Breast epithelium (tissue), 3 donors: ENCODE measurements around the gene KLK14.

Source experiments
- POLR2A ChIP-seq: fragments of 450-650 bp; IDR thresholded peaks from one replicate; pipeline ENCODE4 v1.6.1; 2016; ENCODE audit warnings: antibody characterized with exemption, mild to moderate bottlenecking, moderate library complexity
- TF ChIP-seq, protein P1 (sequence below), 3 donors: fragments of 450-650 bp; IDR thresholded peaks; one replicate each; pipeline ENCODE4 v1.5.1; 2016 to 2017; ENCODE audit warnings: antibody characterized with exemption in 3 of 3, mild to moderate bottlenecking in 3 of 3, moderate library complexity in 3 of 3

DNA sequence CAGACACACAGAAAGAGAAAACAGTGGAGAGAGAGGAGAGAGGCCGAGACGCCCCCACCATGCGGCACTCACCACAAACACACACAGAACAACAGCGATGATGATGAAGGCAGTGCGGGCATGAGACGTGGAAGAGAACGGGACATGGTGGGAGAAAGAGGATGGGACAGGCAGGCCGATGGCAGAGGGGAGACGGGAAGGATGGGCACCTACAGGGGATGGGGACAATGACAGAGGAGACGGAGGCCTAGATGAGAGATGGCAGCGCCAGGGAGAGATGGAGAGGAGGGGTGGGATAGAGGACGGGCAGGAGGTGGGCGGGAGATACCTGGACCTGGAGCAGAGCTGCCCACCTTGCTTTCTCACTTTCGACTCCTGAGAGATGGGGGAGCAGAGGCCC is 1.1 kb upstream of the KLK14 start:
- no peak for TF ChIP-seq POLR2A
- TF ChIP-seq, protein P1, sequence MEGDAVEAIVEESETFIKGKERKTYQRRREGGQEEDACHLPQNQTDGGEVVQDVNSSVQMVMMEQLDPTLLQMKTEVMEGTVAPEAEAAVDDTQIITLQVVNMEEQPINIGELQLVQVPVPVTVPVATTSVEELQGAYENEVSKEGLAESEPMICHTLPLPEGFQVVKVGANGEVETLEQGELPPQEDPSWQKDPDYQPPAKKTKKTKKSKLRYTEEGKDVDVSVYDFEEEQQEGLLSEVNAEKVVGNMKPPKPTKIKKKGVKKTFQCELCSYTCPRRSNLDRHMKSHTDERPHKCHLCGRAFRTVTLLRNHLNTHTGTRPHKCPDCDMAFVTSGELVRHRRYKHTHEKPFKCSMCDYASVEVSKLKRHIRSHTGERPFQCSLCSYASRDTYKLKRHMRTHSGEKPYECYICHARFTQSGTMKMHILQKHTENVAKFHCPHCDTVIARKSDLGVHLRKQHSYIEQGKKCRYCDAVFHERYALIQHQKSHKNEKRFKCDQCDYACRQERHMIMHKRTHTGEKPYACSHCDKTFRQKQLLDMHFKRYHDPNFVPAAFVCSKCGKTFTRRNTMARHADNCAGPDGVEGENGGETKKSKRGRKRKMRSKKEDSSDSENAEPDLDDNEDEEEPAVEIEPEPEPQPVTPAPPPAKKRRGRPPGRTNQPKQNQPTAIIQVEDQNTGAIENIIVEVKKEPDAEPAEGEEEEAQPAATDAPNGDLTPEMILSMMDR (IDR thresholded peaks at IDR 0.05), result no peak
